ENCODE measurements around the gene OGDHL. TPM values are rescaled to one million over a fixed set of nuclear protein-coding genes. Genes with fewer than 3 reads are reported as not detected.

Gene OGDHL
- total and polyA plus RNA-seq, 9 of the 15 experiments (the other 6 are each of a cell fraction or from before 2014, with no cell fraction given) = 0.01 to 1.8 (median 0.91) TPM

DNA sequence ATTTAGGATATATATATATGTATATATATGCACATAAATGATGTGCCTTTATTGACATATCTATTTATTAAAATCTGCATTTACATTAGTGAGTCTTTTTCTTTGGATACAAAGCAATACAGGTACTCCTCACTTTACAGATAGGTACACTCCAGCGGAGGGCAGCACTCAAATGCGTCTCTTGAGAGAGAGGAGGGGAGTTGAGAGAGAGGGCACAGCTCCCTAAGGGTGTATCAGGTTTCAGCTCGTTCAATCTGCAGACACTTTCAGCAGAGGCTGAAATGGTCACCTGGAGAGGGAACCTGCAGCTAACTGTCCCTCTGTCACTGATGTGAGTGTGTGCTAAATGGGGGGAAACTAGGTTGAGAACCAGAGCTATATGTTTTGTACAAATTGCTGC lies 61.1 kb downstream of the OGDHL start (continued):
- TF ChIP-seq RERE (CRISPR knock-in tag; IDR thresholded peaks at IDR 0.05; ENCODE audit: borderline replicate concordance) = no peak
- no peak for TF ChIP-seq ZNF143 (CRISPR knock-in tag; IDR thresholded peaks at IDR 0.05)
- no peak for TF ChIP-seq GATAD2A (IDR thresholded peaks at IDR 0.05)

- Histone ChIP-seq H3K27me3 (ENCODE audit: control insufficient read depth in 2 of 2, insufficient read depth in 2 of 2, low read length in 2 of 2) (peaks cover 14 to 34% of the 10 kb centered on the region in 2 experiments), H3K4me2 (ENCODE audit: insufficient read depth, low read length) (no peak overlapping the region), H3K9me3 (replicated peaks; ENCODE audit: control insufficient read depth, insufficient read depth, low read depth, low read length) (no peaks in the 10 kb centered on the region), H3K36me3 (ENCODE audit: control insufficient read depth, insufficient read depth, low read length) (no peaks in the 10 kb centered on the region), H3K9me1 (ENCODE audit: control insufficient read depth, insufficient read depth, low read length) (no peaks in the 10 kb centered on the region), H4K20me1 (replicated peaks; ENCODE audit: control insufficient read depth, insufficient read depth, low read length) (peaks cover 9% of the 10 kb centered on the region; the same call in 1 of the 2 replicates), H3K79me2 (ENCODE audit: control insufficient read depth, insufficient read depth, low read length) (no peaks in the 10 kb centered on the region), H3K27ac (ENCODE audit: extremely low read depth, low read depth, low read length) (no peak overlapping the region), H3K4me3 (no peak overlapping the region), H3K4me1 (replicated peaks in 1 of 2; ENCODE audit: control insufficient read depth in 2 of 2, insufficient read depth in 2 of 2, low read length in 2 of 2) (no peaks in the 10 kb centered on the region), H2AFZ (ENCODE audit: low read depth, low read length) (no peak overlapping the region), H3K9ac (ENCODE audit: insufficient read depth in 1 of 2, low read depth in 2 of 2, low read length in 2 of 2) (no peak overlapping the region)
- DNase-seq (ENCODE audit: extremely low read depth in 1 of 4, low spot score in 3 of 4) (no peak), ATAC-seq (no peak), FAIRE-seq (no peak)
- TF ChIP-seq ZNF3 (CRISPR knock-in tag; IDR thresholded peaks at IDR 0.05) (no peak), NR1H2 (CRISPR knock-in tag; IDR thresholded peaks at IDR 0.05) (no peak), RAD51 (IDR thresholded peaks at IDR 0.05; ENCODE audit: borderline replicate concordance, low read depth) (no peak), THRAP3 (IDR thresholded peaks at IDR 0.05; ENCODE audit: borderline replicate concordance) (no peak), ESRRB (CRISPR knock-in tag; IDR thresholded peaks at IDR 0.05; ENCODE audit: borderline replicate concordance) (no peak), CHD1 (IDR thresholded peaks at IDR 0.05; ENCODE audit: low read length) (no peak), ZNF699 (CRISPR knock-in tag; IDR thresholded peaks at IDR 0.05; ENCODE audit: insufficient replicate concordance) (no peak), ZNF197 (CRISPR knock-in tag; IDR thresholded peaks at IDR 0.05; ENCODE audit: low read depth) (no peak), RB1 (IDR thresholded peaks at IDR 0.05; ENCODE audit: low read depth) (no peak)
- BruUV-seq (replicated peaks) = no TSS peak
- in situ Hi-C loops (cut with MboI) = no loop called here
- WGBS (ENCODE audit: insufficient coverage, low coverage, missing lambda C conversion rate) = 0% methylated on average over 3 of the region's 3 CpGs
- POLR2A ChIA-PET = no interaction called here
- CTCF ChIA-PET (ENCODE audit: low intra/inter-chr PET ratio) = no interaction called here
- intact Hi-C loops (cut with micrococcal nuclease) = no loop called here
Observed at GRCh38 chr10:49700211-49700610, 61.9 kb downstream of the OGDHL start.

Data from K562 (cell line).